Smooth muscle cell (in vitro differentiated cells): ENCODE measurements around the gene PAX5. TPM values are rescaled to one million over a fixed set of nuclear protein-coding genes. Genes with fewer than 3 reads are reported as not detected.

ENCODE experiments used
- DNase-seq: peaks from one replicate; lab custom pipeline; 2025; ENCODE audit not compliant: unreplicated experiment; lab: John Stamatoyannopoulos, UW
- H2AFZ ChIP-seq: fragments of 200-600 bp; sonication (generic); 2 replicates; pipeline ENCODE4 v1.6.0; 2016; ENCODE audit warnings: antibody characterized with exemption, low read depth, mild to moderate bottlenecking
- H3F3A ChIP-seq: fragments of 200-600 bp; sonication (generic); 2 replicates; pipeline ENCODE4 v1.6.0; 2017; ENCODE audit warnings: antibody characterized with exemption, low read depth
- H3K27ac ChIP-seq: fragments of 200-600 bp; sonication (generic); 2 replicates; pipeline ENCODE4 v1.5.1; 2016; ENCODE audit warnings: low read depth, mild to moderate bottlenecking
- H3K27me3 ChIP-seq: fragments of 200-600 bp; sonication (generic); 2 replicates; pipeline ENCODE4 v1.6.1; 2016; ENCODE audit warnings: low read depth, mild to moderate bottlenecking
- H3K36me3 ChIP-seq: fragments of 200-600 bp; sonication (generic); 2 replicates; pipeline ENCODE4 v1.5.1; 2016; ENCODE audit warnings: low read depth
- H3K4me1 ChIP-seq: fragments of 200-600 bp; sonication (generic); 2 replicates; pipeline ENCODE4 v1.5.1; 2016; ENCODE audit warnings: low read depth
- H3K4me2 ChIP-seq: fragments of 200-600 bp; sonication (generic); 2 replicates; pipeline ENCODE4 v1.6.0; 2016; ENCODE audit warnings: mild to moderate bottlenecking
- H3K4me3 ChIP-seq: fragments of 200-600 bp; sonication (generic); 2 replicates; pipeline ENCODE4 v1.5.1; 2016; ENCODE audit warnings: mild to moderate bottlenecking
- H3K79me2 ChIP-seq: fragments of 200-600 bp; sonication (generic); 2 replicates; pipeline ENCODE4 v1.6.0; 2016; ENCODE audit warnings: low read depth, mild to moderate bottlenecking
- H3K9ac ChIP-seq: fragments of 200-600 bp; sonication (generic); 2 replicates; pipeline ENCODE4 v1.6.0; 2016; ENCODE audit warnings: low read depth
- H3K9me3 ChIP-seq: fragments of 200-600 bp; sonication (generic); replicated peaks from 2 replicates; pipeline ENCODE4 v1.5.1; 2016; ENCODE audit warnings: low read depth
- H4K20me1 ChIP-seq: fragments of 200-600 bp; sonication (generic); 2 replicates; pipeline ENCODE4 v1.6.0; 2016; ENCODE audit warnings: low read depth
- CTCF ChIP-seq: fragments of 200-600 bp; sonication (generic); IDR thresholded peaks from 2 replicates; pipeline ENCODE4 v1.5.1; 2017; ENCODE audit warnings: borderline replicate concordance, mild to moderate bottlenecking, antibody characterized with exemption; ENCODE audit not compliant: insufficient read depth, poor library complexity, severe bottlenecking
- WGBS: methylation state at CpG from one replicate; pipeline ENCODE4 v1.1.7; 2016; ENCODE audit warnings: low lambda C conversion rate; 5-methylcytosine and 5-hydroxymethylcytosine counted together
- polyA plus RNA-seq: library from polyadenylated mRNA; unstranded; fragments of >200 nt; fragmentation: Nextera tagmentation; extraction: Ambion mirVana; gene quantifications from 2 replicates; pipeline ENCODE4 v1.2.1, GENCODE V29; 2016
- total RNA-seq: library from RNA; depleted of rRNA; stranded (reverse); fragments of >200 nt; gene quantifications from 2 replicates; pipeline ENCODE4 v1.2.3, GENCODE V29; 2014

PAX5 gene
- total and polyA plus RNA-seq, 2 experiments from 2014 or later = 0.09 TPM; not detected in 1

GRCh38 chr9:36980148-36980974, 53.7 kb downstream of the PAX5 start:
- H3K36me3 ChIP-seq = no peaks in the 10 kb centered on the region
- no peak overlapping the region for H3K27ac ChIP-seq
- no peaks in the 10 kb centered on the region for H3K79me2 ChIP-seq
- no peak overlapping the region for H3K4me2 ChIP-seq
- H2AFZ ChIP-seq = no peak overlapping the region
- 46% methylated on average over 7 of the region's 7 CpGs for WGBS
- no peaks in the 10 kb centered on the region for H3K4me1 ChIP-seq
- no peak for TF ChIP-seq CTCF
- H3K9me3 ChIP-seq = no peaks in the 10 kb centered on the region
- H3K9ac ChIP-seq = no peak overlapping the region
- no peaks in the 10 kb centered on the region for H4K20me1 ChIP-seq
- DNase-seq = no peak
- H3K4me3 ChIP-seq = no peak overlapping the region
- H3F3A ChIP-seq = no peaks in the 10 kb centered on the region
- peaks cover 82% of the 10 kb centered on the region for H3K27me3 ChIP-seq

GRCh38 chr9:36976371-36977030, 57.6 kb downstream of the PAX5 start:
- Histone ChIP-seq H3K4me1 (no peaks in the 10 kb centered on the region), H3F3A (no peaks in the 10 kb centered on the region), H3K9ac (no peak overlapping the region), H3K9me3 (no peaks in the 10 kb centered on the region), H3K27me3 (peaks cover 45% of the 10 kb centered on the region), H3K4me3 (no peak overlapping the region), H3K4me2 (no peak overlapping the region), H3K36me3 (no peaks in the 10 kb centered on the region), H3K79me2 (no peaks in the 10 kb centered on the region), H2AFZ (no peak overlapping the region), H4K20me1 (no peaks in the 10 kb centered on the region), H3K27ac (no peak overlapping the region)
- no peak for TF ChIP-seq CTCF
- WGBS = 72% methylated on average over 10 of the region's 10 CpGs
- DNase-seq = no peak

- TF ChIP-seq CTCF = no peak
- H3F3A ChIP-seq = no peaks in the 10 kb centered on the region
- 76% methylated on average over 7 of the region's 7 CpGs for WGBS
Measured at GRCh38 chr9:36974731-36975130, 59.3 kb downstream of the PAX5 start.

More at GRCh38 chr9:36974731-36975130, 59.3 kb downstream of the PAX5 start:
- Histone ChIP-seq H3K9me3 (no peaks in the 10 kb centered on the region), H3K27ac (no peak overlapping the region), H3K4me3 (no peak overlapping the region), H4K20me1 (no peaks in the 10 kb centered on the region), H3K9ac (no peak overlapping the region), H3K4me1 (no peaks in the 10 kb centered on the region), H3K27me3 (peaks cover 32% of the 10 kb centered on the region), H3K4me2 (no peak overlapping the region), H3K79me2 (no peaks in the 10 kb centered on the region), H2AFZ (no peak overlapping the region), H3K36me3 (no peaks in the 10 kb centered on the region)
- no peak for DNase-seq
